Measurements from ENCODE around the gene PAK4.

DNA sequence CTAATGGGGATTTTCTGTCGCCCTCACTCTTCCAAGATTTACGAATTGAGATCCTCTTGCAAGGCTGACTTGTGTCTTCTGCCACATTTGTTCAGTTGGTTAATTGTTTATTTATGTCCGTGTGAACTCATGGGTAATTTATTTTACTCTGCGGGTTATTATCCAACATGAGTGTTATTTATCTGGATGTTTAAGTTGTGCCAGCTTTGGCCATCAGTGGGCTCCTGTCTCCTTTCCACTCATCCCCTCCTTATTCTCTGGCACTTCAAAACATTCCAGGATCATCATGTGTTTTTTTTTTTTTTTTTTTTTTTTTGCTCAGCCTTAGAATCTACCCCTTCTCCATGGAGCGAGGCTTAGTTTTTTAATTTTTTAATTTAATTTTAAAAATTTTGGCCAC, 22.4 kb upstream of the PAK4 start:
- TF ChIP-seq, protein P1, sequence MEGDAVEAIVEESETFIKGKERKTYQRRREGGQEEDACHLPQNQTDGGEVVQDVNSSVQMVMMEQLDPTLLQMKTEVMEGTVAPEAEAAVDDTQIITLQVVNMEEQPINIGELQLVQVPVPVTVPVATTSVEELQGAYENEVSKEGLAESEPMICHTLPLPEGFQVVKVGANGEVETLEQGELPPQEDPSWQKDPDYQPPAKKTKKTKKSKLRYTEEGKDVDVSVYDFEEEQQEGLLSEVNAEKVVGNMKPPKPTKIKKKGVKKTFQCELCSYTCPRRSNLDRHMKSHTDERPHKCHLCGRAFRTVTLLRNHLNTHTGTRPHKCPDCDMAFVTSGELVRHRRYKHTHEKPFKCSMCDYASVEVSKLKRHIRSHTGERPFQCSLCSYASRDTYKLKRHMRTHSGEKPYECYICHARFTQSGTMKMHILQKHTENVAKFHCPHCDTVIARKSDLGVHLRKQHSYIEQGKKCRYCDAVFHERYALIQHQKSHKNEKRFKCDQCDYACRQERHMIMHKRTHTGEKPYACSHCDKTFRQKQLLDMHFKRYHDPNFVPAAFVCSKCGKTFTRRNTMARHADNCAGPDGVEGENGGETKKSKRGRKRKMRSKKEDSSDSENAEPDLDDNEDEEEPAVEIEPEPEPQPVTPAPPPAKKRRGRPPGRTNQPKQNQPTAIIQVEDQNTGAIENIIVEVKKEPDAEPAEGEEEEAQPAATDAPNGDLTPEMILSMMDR (IDR thresholded peaks at IDR 0.05), result no peak
- TF ChIP-seq POLR2A (IDR thresholded peaks at IDR 0.05), result no peak

All from vagina (tissue), 2 donors.